ENCODE data around the gene SMARCD3.
A peak's percentile ranks its signal among the peaks of the same experiment; 100 is the strongest.

The SMARCD3 gene

GRCh38 chr7:151272405-151272804, 23.9 kb upstream of the SMARCD3 start:
- no peak for DNase-seq

- DNase-seq: no peak
Observed at GRCh38 chr7:151271699-151272355, 23.3 kb upstream of the SMARCD3 start.

GRCh38 chr7:151269511-151269910, 21.0 kb upstream of the SMARCD3 start:
- no peak for DNase-seq

- no peak for DNase-seq
Observed at GRCh38 chr7:151265351-151265931, 16.9 kb upstream of the SMARCD3 start.

GRCh38 chr7:151264615-151265014, 16.1 kb upstream of the SMARCD3 start:
- no peak for DNase-seq

- no peak for DNase-seq
Observed at GRCh38 chr7:151261529-151261928, 13.0 kb upstream of the SMARCD3 start.

GRCh38 chr7:151260883-151261282, 12.4 kb upstream of the SMARCD3 start:
- no peak for DNase-seq

- no peak for DNase-seq
Observed at GRCh38 chr7:151260471-151260870, 12.0 kb upstream of the SMARCD3 start.

- DNase-seq: no peak
Observed at GRCh38 chr7:151257990-151258389, 9.5 kb upstream of the SMARCD3 start.

GRCh38 chr7:151256410-151257045, 8.0 kb upstream of the SMARCD3 start:
- no peak for DNase-seq

- DNase-seq: no peak
Observed at GRCh38 chr7:151255390-151255789, 6.9 kb upstream of the SMARCD3 start.

- DNase-seq: no peak
Observed at GRCh38 chr7:151254851-151255250, 6.4 kb upstream of the SMARCD3 start.

GRCh38 chr7:151254316-151254715, 5.8 kb upstream of the SMARCD3 start:
- DNase-seq: no peak

- no peak for DNase-seq
Observed at GRCh38 chr7:151252961-151253711, 4.6 kb upstream of the SMARCD3 start.

- DNase-seq: no peak
Observed at GRCh38 chr7:151252561-151252835, 4.0 kb upstream of the SMARCD3 start.

GRCh38 chr7:151251689-151252560, 3.4 kb upstream of the SMARCD3 start:
- peak; percentile 40 for DNase-seq

- DNase-seq: no peak
Observed at GRCh38 chr7:151251328-151251688, 2.8 kb upstream of the SMARCD3 start.

GRCh38 chr7:151250181-151251132, 2.0 kb upstream of the SMARCD3 start:
- DNase-seq: no peak

- DNase-seq: no peak
Observed at GRCh38 chr7:151249732-151250072, 1.2 kb upstream of the SMARCD3 start.

GRCh38 chr7:151249034-151249731, 689 bp upstream of the SMARCD3 start:
- DNase-seq: no peak

- no peak for DNase-seq
Observed at GRCh38 chr7:151247611-151248345, 716 bp downstream of the SMARCD3 start.

Measured in NCI-H1417 treated with DMSO at 0.1 percent for 48 hours (cell line).